Stomach (tissue), 4 donors: ENCODE data around the gene DIMT1.

ENCODE experiments used
- EP300 ChIP-seq: sonication (generic); formaldehyde crosslinking; IDR thresholded peaks from one replicate; pipeline ENCODE4 v1.6.1; 2017; ENCODE audit warnings: antibody characterized with exemption
- POLR2A ChIP-seq, 4 donors: fragments of 450-650 bp; IDR thresholded peaks; one replicate each; pipeline ENCODE4 v1.6.1; 2016; ENCODE audit warnings: antibody characterized with exemption in 4 of 4, control low read depth in 2 of 4, mild to moderate bottlenecking in 1 of 4, moderate library complexity in 1 of 4
- POLR2AphosphoS5 ChIP-seq, 3 donors: sonication (generic); formaldehyde crosslinking; IDR thresholded peaks; one replicate each; pipeline ENCODE4 v1.6.1; 2016; ENCODE audit warnings: antibody characterized with exemption in 3 of 3
- TF ChIP-seq, protein P1 (sequence below), 7 experiments: fragments of 450-650 bp in 4 of 7; fragments of 200-600 bp in 3 of 7; sonication (generic) in 3 of 7; IDR thresholded peaks; one replicate each; pipeline ENCODE4 v1.5.1; 2016 to 2019; ENCODE audit warnings: antibody characterized with exemption in 7 of 7, control low read depth in 2 of 7, mild to moderate bottlenecking in 1 of 7

DNA sequence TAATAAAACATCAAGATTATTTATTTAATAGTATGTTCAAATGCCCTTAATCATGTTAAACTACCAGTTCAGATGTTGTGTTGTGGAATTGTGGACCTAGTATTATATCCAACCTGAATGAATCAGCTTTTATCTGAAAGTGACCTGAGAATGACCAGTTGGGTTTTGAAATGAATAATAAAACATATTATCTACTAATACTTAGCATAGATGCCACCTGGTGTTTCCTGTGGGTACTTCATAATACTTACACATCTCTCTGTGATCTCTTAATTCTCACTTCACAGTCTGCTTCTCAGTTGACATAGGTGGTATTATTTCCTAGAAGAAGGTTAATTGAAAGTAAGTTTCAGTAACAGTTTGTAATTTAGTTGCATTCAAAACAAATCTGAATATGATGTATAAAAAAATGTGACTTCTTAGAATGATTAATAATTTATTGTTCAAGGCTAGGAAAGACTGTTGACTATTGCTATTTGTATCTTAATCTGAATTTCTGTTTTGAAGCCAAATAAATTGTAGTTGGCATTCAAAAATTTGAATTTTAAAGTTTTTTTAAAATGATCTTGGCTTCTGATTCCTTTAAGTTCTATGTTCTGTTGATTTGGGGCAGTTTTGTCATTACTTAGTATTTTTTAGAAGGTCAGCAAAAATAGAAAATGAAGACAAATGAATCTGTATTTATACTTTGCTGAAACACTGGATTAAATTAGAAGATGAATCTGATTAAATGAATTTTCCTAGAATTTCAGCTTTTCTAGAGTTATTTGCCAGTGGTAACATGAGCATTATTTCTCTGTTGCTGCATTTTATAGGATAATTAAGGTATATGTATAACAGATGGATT, 49.5 kb downstream of the DIMT1 start:
- no peak for TF ChIP-seq POLR2A (IDR thresholded peaks at IDR 0.05)
- no peak for TF ChIP-seq POLR2AphosphoS5 (IDR thresholded peaks at IDR 0.05)
- TF ChIP-seq, protein P1, sequence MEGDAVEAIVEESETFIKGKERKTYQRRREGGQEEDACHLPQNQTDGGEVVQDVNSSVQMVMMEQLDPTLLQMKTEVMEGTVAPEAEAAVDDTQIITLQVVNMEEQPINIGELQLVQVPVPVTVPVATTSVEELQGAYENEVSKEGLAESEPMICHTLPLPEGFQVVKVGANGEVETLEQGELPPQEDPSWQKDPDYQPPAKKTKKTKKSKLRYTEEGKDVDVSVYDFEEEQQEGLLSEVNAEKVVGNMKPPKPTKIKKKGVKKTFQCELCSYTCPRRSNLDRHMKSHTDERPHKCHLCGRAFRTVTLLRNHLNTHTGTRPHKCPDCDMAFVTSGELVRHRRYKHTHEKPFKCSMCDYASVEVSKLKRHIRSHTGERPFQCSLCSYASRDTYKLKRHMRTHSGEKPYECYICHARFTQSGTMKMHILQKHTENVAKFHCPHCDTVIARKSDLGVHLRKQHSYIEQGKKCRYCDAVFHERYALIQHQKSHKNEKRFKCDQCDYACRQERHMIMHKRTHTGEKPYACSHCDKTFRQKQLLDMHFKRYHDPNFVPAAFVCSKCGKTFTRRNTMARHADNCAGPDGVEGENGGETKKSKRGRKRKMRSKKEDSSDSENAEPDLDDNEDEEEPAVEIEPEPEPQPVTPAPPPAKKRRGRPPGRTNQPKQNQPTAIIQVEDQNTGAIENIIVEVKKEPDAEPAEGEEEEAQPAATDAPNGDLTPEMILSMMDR (IDR thresholded peaks at IDR 0.05): peak in 4 of 7 experiments; percentile 36 to 60 (median 46)
- TF ChIP-seq EP300: no peak
